K562 (cell line): ENCODE data around the gene SLAMF6. TPM values are rescaled to one million over a fixed set of nuclear protein-coding genes. Genes with fewer than 3 reads are reported as not detected.

ENCODE experiments used
- ADNP ChIP-seq: fragments of 200-800 bp; sonication (Bioruptor generic); IDR thresholded peaks from 2 replicates; pipeline ENCODE4 v1.6.1; 2016; ENCODE audit warnings: missing genetic modification characterization, missing compliant biosample characterization
- CXXC5 ChIP-seq: fragments of 250-450 bp; sonication (Bioruptor Pico); IDR thresholded peaks from 2 replicates; pipeline ENCODE4 v1.8.0; 2022; ENCODE audit warnings: inconsistent platforms, mild to moderate bottlenecking, moderate library complexity
- HBP1 ChIP-seq: fragments of 450-650 bp; formaldehyde crosslinking; IDR thresholded peaks from 2 replicates; pipeline ENCODE4 v1.4.0; 2022; ENCODE audit warnings: missing genetic modification characterization
- KDM2B ChIP-seq: fragments of 250-450 bp; sonication (Bioruptor Pico); IDR thresholded peaks from 2 replicates; pipeline ENCODE4 v1.8.0; 2021; ENCODE audit warnings: mild to moderate bottlenecking, moderate library complexity
- TAF15 ChIP-seq: fragments of 200-400 bp; formaldehyde crosslinking; IDR thresholded peaks from 2 replicates; pipeline ENCODE4 v1.6.1; 2017; ENCODE audit warnings: mild to moderate bottlenecking, low read depth, low read length, moderate library complexity
- TBL1XR1 ChIP-seq, 2 experiments: IDR thresholded peaks; 2 replicates each; pipeline ENCODE4 v1.6.1; 2012; ENCODE audit warnings: improper control_type of control experiment in 2 of 2, low read length in 2 of 2, mild to moderate bottlenecking in 1 of 2
- YY1 ChIP-seq, 3 experiments: IDR thresholded peaks; 2 replicates each; pipeline ENCODE4 v1.6.1; 2011; ENCODE audit warnings: low read length in 2 of 3, mild to moderate bottlenecking in 2 of 3, moderate library complexity in 2 of 3, borderline replicate concordance in 1 of 3, control low read depth in 1 of 3, low read depth in 1 of 3; ENCODE audit not compliant: insufficient read depth in 3 of 3, insufficient replicate concordance in 2 of 3, control insufficient read depth in 1 of 3, insufficient read length in 1 of 3; ENCODE audit errors: extremely low read depth in 1 of 3
- ZNF395 ChIP-seq: fragments of 200-800 bp; sonication (Bioruptor generic); IDR thresholded peaks from 2 replicates; pipeline ENCODE4 v1.6.1; 2017; ENCODE audit warnings: missing genetic modification characterization, missing compliant biosample characterization
- ZNF507 ChIP-seq: conservative IDR thresholded peaks from 2 replicates; pipeline ENCODE4 v1.6.1; 2017; ENCODE audit warnings: missing genetic modification characterization, missing compliant biosample characterization
- ZNF57 ChIP-seq: fragments of 450-650 bp; formaldehyde crosslinking; IDR thresholded peaks from 2 replicates; pipeline ENCODE4 v1.4.0; 2020; ENCODE audit warnings: mild to moderate bottlenecking, moderate library complexity
- polyA plus RNA-seq, 8 experiments: library from polyadenylated mRNA; depleted of rRNA in 4 of 8; stranded (reverse) in 5 of 8; unstranded in 3 of 8; fragments of >200 nt; fragmentation: Nextera tagmentation in 2 of 8; fragmentation: Illumina TruSeq in 1 of 8; extraction: Ambion mirVana in 2 of 8; extraction: Trizol in 1 of 8; gene quantifications; 2 replicates each; pipeline versions ENCODE4 v1.2.1 to v1.2.3, GENCODE V29; 2011 to 2014; ENCODE audit warnings: inconsistent platforms in 1 of 8, missing spikeins in 1 of 8
- total RNA-seq, 7 experiments: library from RNA; depleted of rRNA in 6 of 7; stranded (reverse); fragments of >200 nt in 6 of 7; fragmentation: Illumina TruSeq in 2 of 7; extraction: Trizol in 2 of 7; gene quantifications; 2 replicates each; pipeline versions ENCODE4 v1.2.1 to v1.2.3, GENCODE V29; 2011 to 2021; ENCODE audit warnings: low replicate concordance in 1 of 7
- TF ChIP-seq, protein P1 (sequence below): fragments of 150-350 bp; IDR thresholded peaks from 2 replicates; pipeline ENCODE4 v1.6.1; 2014; ENCODE audit warnings: low read depth, mild to moderate bottlenecking, low read length, borderline replicate concordance
- TF ChIP-seq, protein P2 (sequence below): fragments of 250-450 bp; sonication (Bioruptor Pico); IDR thresholded peaks from 2 replicates; pipeline ENCODE4 v1.4.0; 2020
- TF ChIP-seq, protein P3 (sequence below), 2 experiments: fragments of 150-350 bp in 1 of 2; IDR thresholded peaks; 2 replicates each; pipeline ENCODE4 v1.6.1; 2012 to 2016; ENCODE audit warnings: low read depth in 2 of 2, low read length in 2 of 2, mild to moderate bottlenecking in 1 of 2, moderate library complexity in 1 of 2

SLAMF6 gene
- total and polyA plus RNA-seq, 9 of the 15 experiments (the other 6 are each of a cell fraction or from before 2014, with no cell fraction given), result 0.56 to 4.8 (median 1.1) TPM

DNA sequence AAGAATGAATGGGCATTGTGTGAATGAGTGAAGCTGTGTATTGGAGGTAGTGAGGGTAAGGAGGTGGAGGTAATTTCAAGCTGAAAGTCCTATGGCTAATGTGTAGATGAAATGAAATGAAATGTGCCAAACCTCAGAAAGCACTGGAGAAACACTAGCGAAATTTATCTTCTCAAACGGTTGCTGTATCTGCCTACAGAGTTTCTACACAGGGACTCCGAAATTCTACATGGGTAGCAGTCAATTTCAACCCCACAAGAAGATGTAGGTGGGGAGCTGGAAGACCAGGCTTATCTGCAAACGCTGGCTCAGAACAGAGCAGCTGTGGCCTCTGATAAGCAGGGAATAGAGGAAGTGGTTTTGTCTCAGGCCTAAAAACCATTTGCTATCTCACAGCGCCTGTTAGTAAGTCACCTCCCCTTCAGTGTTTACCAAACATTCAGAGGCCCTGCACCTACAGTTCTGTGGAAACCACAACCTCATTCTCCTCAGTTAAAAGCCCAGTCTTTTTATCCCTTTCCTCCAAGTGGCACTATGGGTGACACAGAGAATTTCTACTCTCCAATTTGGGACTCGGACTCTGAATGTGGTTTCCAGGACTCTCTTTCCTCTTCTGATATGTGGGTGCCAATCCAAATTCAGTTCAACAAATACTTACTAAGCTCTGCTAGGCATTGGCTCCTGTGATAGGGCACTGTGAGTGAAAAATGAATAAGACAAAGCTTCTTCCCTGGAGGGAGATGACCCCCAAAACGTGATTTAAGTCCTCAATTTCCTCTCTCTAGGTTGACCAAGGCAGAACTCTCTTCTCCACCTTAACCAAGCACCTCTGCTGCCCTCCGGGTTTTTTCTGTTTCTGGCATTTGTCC is 17.2 kb upstream of the SLAMF6 start (continued):
- peak; percentile 97 for TF ChIP-seq ZNF395 (CRISPR knock-in tag)
- peak in 2 of 3 experiments; percentile 4 to 24 for TF ChIP-seq YY1 (IDR thresholded peaks at IDR 0.05; ENCODE audit: borderline replicate concordance in 1 of 3, control insufficient read depth in 1 of 3, extremely low read depth in 1 of 3, insufficient read depth in 3 of 3, insufficient read length in 1 of 3, insufficient replicate concordance in 2 of 3, low read depth in 1 of 3, low read length in 2 of 3)
- TF ChIP-seq TBL1XR1 (IDR thresholded peaks at IDR 0.05; ENCODE audit: low read length in 2 of 2), result peak; percentile 99 to 100
- TF ChIP-seq, protein P1, sequence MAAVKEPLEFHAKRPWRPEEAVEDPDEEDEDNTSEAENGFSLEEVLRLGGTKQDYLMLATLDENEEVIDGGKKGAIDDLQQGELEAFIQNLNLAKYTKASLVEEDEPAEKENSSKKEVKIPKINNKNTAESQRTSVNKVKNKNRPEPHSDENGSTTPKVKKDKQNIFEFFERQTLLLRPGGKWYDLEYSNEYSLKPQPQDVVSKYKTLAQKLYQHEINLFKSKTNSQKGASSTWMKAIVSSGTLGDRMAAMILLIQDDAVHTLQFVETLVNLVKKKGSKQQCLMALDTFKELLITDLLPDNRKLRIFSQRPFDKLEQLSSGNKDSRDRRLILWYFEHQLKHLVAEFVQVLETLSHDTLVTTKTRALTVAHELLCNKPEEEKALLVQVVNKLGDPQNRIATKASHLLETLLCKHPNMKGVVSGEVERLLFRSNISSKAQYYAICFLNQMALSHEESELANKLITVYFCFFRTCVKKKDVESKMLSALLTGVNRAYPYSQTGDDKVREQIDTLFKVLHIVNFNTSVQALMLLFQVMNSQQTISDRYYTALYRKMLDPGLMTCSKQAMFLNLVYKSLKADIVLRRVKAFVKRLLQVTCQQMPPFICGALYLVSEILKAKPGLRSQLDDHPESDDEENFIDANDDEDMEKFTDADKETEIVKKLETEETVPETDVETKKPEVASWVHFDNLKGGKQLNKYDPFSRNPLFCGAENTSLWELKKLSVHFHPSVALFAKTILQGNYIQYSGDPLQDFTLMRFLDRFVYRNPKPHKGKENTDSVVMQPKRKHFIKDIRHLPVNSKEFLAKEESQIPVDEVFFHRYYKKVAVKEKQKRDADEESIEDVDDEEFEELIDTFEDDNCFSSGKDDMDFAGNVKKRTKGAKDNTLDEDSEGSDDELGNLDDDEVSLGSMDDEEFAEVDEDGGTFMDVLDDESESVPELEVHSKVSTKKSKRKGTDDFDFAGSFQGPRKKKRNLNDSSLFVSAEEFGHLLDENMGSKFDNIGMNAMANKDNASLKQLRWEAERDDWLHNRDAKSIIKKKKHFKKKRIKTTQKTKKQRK, result no peak
- no peak for TF ChIP-seq ZNF507 (tag)
- TF ChIP-seq, protein P2, sequence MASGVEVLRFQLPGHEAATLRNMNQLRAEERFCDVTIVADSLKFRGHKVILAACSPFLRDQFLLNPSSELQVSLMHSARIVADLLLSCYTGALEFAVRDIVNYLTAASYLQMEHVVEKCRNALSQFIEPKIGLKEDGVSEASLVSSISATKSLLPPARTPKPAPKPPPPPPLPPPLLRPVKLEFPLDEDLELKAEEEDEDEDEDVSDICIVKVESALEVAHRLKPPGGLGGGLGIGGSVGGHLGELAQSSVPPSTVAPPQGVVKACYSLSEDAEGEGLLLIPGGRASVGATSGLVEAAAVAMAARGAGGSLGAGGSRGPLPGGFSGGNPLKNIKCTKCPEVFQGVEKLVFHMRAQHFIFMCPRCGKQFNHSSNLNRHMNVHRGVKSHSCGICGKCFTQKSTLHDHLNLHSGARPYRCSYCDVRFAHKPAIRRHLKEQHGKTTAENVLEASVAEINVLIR, result peak; percentile 42; the same call in 1 of the 2 replicates
- no peak for TF ChIP-seq ZNF57 (CRISPR knock-in tag)
- TF ChIP-seq ADNP (tag), result peak; percentile 85
- TF ChIP-seq, protein P3, sequence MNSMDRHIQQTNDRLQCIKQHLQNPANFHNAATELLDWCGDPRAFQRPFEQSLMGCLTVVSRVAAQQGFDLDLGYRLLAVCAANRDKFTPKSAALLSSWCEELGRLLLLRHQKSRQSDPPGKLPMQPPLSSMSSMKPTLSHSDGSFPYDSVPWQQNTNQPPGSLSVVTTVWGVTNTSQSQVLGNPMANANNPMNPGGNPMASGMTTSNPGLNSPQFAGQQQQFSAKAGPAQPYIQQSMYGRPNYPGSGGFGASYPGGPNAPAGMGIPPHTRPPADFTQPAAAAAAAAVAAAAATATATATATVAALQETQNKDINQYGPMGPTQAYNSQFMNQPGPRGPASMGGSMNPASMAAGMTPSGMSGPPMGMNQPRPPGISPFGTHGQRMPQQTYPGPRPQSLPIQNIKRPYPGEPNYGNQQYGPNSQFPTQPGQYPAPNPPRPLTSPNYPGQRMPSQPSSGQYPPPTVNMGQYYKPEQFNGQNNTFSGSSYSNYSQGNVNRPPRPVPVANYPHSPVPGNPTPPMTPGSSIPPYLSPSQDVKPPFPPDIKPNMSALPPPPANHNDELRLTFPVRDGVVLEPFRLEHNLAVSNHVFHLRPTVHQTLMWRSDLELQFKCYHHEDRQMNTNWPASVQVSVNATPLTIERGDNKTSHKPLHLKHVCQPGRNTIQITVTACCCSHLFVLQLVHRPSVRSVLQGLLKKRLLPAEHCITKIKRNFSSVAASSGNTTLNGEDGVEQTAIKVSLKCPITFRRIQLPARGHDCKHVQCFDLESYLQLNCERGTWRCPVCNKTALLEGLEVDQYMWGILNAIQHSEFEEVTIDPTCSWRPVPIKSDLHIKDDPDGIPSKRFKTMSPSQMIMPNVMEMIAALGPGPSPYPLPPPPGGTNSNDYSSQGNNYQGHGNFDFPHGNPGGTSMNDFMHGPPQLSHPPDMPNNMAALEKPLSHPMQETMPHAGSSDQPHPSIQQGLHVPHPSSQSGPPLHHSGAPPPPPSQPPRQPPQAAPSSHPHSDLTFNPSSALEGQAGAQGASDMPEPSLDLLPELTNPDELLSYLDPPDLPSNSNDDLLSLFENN (IDR thresholded peaks at IDR 0.05; ENCODE audit: low read depth in 2 of 2, low read length in 2 of 2), result peak in 1 of 2 experiments; percentile 100; a peak in 2 of 4 replicates
- peak; percentile 95 for TF ChIP-seq CXXC5 (CRISPR knock-in tag)
- peak; percentile 74 for TF ChIP-seq HBP1 (CRISPR knock-in tag)
- TF ChIP-seq KDM2B, result no peak
- no peak for TF ChIP-seq TAF15
